ENCODE data around the gene ADNP2. TPM values are rescaled to one million over a fixed set of nuclear protein-coding genes. Genes with fewer than 3 reads are reported as not detected.

The ADNP2 gene
- total and polyA plus RNA-seq, 2 of the 4 experiments (the other 2 are of a cell fraction): 5.6 to 18.3 TPM

DNA sequence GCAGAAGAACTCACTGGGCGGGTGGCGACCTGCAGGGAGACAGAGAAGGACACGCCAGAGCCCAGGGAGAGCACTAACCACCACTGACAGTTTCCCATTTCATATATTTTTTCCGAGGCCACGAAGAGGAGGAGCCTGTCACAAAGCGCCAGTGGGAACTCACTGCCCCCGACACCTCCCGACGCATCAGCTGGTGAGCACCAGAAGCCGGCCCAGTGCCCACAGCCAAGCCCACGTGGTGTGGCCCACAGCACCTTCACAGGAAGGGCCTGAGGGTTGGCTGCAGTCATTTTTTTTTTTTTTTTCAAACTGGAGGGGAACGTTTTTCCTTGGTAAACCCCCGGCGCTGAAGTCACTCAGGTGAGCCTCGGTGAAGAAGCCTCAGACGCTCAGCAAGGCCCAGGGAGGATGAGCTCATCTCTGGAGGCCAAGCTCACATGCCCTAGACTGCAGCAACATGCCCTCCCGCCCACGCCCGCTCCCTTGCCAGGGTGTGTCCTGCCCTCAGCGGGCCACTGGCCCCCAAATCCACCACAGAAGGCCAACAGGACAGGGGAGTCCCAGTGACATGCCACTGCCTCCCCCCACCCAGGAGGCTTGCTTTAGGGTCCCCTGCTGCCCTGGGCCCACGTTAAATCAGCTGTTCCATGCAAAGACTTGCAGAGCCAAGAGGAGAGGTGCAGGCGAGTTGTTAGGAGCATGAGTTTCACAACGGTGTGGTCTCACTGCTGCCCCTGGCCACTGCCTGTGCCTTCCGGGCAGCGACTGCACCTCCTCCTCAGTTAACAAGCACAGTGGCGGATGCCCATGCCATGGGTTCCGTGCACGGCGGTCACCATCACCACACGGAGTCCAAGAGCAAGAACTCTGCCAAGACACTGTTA lies 70.1 kb downstream of the ADNP2 start:
- Histone ChIP-seq H2BK20ac (ENCODE audit: low read depth, low read length) (no peak overlapping the region), H3K23ac (ENCODE audit: low read depth, low read length) (no peak overlapping the region), H4K5ac (ENCODE audit: low read depth, low read length) (no peak overlapping the region), H2AK9ac (replicated peaks; ENCODE audit: low read depth, low read length, poor library complexity) (peak overlapping the region; percentile 17), H2AFZ (replicated peaks; ENCODE audit: low read length, poor library complexity) (no peak overlapping the region), H3K9ac (ENCODE audit: low read depth, low read length) (no peak overlapping the region), H2BK120ac (ENCODE audit: low read depth, low read length) (no peak overlapping the region), H3K36me3 (ENCODE audit: control insufficient read depth, insufficient read depth, low read length) (no peaks in the 10 kb centered on the region), H3K9me1 (ENCODE audit: insufficient read depth, low read length) (peaks cover 11% of the 10 kb centered on the region), H3K18ac (ENCODE audit: low read depth, low read length) (no peak overlapping the region), H3K4me3 (ENCODE audit: insufficient read depth, low read depth, low read length) (no peak overlapping the region), H3K27ac (ENCODE audit: insufficient read depth, low read length) (no peak overlapping the region), H3K9me3 (ENCODE audit: control insufficient read depth, insufficient read depth, low read length) (no peaks in the 10 kb centered on the region), H4K20me1 (ENCODE audit: insufficient read depth, low read length) (0 out of 2 replicates have a peak, but pooled peaks cover 3% of the 10 kb centered on the region), H4K8ac (ENCODE audit: low read depth in 2 of 2, low read length in 2 of 2) (no peak overlapping the region), H3K4me1 (ENCODE audit: control insufficient read depth, insufficient read depth, low read length) (peaks cover 2% of the 10 kb centered on the region; the same call in 1 of the 2 replicates), H2BK15ac (ENCODE audit: low read depth, low read length) (no peak overlapping the region), H3K4ac (ENCODE audit: low read depth, low read length) (no peak overlapping the region), H3K56ac (ENCODE audit: extremely low read depth, insufficient read depth, low read length) (no peak overlapping the region), H4K91ac (ENCODE audit: insufficient read depth, low read depth, low read length) (no peak overlapping the region), H3K27me3 (ENCODE audit: control insufficient read depth, insufficient read depth, low read length) (no peaks in the 10 kb centered on the region), H2BK5ac (ENCODE audit: low read depth, low read length, poor library complexity, severe bottlenecking) (no peak overlapping the region), H3K79me1 (ENCODE audit: low read depth in 1 of 2, low read length in 2 of 2) (peaks cover 0 to 12% of the 10 kb centered on the region in 2 experiments; a peak in 1 of 4 replicates), H2AK5ac (ENCODE audit: low read depth, low read length) (no peak overlapping the region), H3K14ac (replicated peaks; ENCODE audit: low read depth, low read length) (no peak overlapping the region; the same call in 1 of the 2 replicates), H3K4me2 (ENCODE audit: low read depth, low read length) (no peak overlapping the region)
- dilution Hi-C loops (cut with HindIII; ENCODE audit: low sequenced_read_pairs, unreplicated experiment): no loop called here
- WGBS, 2 experiments (ENCODE audit: extremely low coverage in 2 of 2, insufficient read length in 1 of 2): 81% methylated on average over 7 of the region's 30 CpGs; no CpG with 5 or more reads in 1 of the 2 experiments
- in situ Hi-C loops (cut with MboI; ENCODE audit: low sequenced_read_pairs): no loop called here
- BruUV-seq (replicated peaks): no TSS peak
- POLR2A ChIA-PET (ENCODE audit: unreplicated experiment): no interaction called here
- TF ChIP-seq BHLHE40 (IDR thresholded peaks at IDR 0.05; ENCODE audit: low read depth, low read length) (no peak), POLR2A (IDR thresholded peaks at IDR 0.05; ENCODE audit: low read depth, low read length) (no peak)
- intact Hi-C loops (cut with micrococcal nuclease): loop anchor here (2.0 kb wide), 1 partner anchor 20 kb away; no protein-coding TSS in a partner anchor
- DNase-seq: no peak
- ATAC-seq (ENCODE audit: low read depth): no peak
- CTCF ChIA-PET: no interaction called here

Data from IMR-90 (cell line).